Stimulated activated CD8-positive, alpha-beta memory T cell treated with anti-CD3 and anti-CD28 coated beads, Interleukin-15, amount 100 ng/mL, for 1 hour (primary cell): ENCODE measurements around the gene KATNAL2.

Experiments
- DNase-seq: peaks from one replicate; pipeline ENCODE4 v3.0.0-alpha.2; 2020; ENCODE audit warnings: low read depth

KATNAL2 gene

DNA sequence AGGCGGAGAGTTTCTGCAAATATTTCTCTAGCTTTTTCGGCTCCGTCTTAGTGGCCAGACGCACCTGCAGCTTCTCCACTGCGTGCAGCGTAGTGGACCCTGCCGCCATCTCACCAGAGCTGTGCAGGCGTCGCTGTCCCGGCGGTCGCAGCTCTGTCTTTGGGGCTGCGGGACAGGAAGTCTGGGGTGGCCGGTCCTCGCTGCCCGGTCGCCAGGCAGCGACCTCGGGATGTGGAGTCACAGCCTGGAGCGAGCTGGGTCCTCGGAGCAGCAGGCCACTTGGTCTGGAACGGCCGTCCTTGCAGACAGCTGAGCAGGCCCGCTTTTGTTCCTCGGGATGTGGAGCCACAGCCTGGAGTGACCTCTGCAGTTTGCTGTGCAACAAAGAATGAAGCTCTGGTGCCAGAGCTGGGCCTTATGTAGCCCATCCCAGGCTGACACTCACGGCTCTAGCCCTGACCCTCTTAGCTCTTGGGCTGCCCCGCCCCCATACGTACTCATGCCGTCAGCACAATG lies 117.8 kb downstream of the KATNAL2 start, which contains the start of gene ELOA2:
Gene ELOA2, minus strand, starts transcription at position 466 of the 516 bp plus-strand sequence. Its CDS starts 357 bp downstream, at position 109.
- DNase-seq: no peak

GRCh38 chr18:47036298-47036874 lies 119.0 kb downstream of the KATNAL2 start:
- no peak for DNase-seq

DNA sequence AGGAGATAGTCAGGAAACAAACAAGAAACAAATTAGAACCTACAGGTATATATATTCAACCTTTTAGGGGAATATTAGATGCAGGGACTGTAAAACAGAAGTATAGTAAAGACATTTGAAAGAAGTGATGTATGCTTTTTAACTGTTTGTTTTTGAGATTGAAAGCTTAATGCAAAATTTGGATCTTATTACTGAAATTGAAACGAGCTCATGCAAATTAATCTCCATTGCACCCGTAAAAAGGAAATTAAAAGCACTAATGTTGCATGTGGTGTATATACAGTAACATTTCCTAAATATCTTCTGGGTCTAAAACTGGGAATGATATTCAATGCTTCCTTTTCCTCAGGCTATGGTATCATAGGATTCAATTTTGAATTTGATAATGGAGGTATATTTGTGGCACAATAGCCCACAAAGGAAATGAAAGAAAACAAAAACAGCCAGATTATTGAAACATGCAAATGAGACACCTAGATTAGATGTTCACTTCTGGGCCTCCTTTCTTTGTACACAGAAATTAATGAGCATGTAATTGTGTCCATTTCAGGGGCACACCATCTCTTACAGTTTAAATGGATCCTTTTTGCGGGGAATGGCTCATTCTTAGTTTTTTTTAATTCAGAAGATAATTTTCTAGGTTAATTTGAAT lies 119.7 kb downstream of the KATNAL2 start:
- no peak for DNase-seq

GRCh38 chr18:47040982-47041381 lies 123.6 kb downstream of the KATNAL2 start:
- DNase-seq: no peak

DNA sequence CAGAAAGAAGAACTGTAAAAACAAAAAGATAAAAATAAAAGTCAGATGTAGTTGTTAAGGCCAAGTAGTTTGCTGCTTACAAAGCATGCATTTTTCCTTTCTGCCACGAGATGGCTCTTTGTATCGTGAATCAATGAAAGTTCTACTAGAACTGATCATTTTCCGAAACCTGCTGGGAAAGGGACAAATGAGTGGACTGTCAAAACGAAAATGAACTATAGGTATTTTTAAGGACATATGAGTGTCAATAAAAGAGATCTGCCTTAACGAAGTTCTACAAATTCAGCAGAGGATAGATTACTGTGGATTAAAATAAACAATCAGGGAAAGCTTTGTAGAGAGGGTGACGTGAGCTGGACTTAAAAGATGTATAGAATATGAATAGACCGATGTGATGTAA lies 133.1 kb downstream of the KATNAL2 start:
- no peak for DNase-seq

DNA sequence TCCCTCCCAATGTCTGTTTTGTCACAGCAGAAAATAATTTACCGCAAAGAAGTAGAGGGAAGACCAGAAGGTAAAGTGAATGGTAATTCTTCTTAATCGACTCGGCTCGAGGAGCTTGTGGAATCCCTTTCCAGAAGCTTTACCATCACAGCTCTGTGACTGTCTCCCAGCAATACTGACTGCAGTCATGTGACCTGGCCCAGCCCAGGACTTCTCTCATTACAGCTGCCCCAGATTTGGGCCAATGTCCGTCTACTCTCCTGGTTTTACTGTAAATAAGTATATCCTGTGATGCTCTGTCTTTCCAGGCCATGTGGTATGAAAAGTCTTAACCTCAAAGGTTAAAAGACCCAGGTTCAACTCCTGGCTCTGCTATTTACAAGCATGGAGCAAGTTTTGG lies 137.0 kb downstream of the KATNAL2 start:
- no peak for DNase-seq

GRCh38 chr18:47062471-47062870 lies 145.1 kb downstream of the KATNAL2 start:
- no peak for DNase-seq

GRCh38 chr18:47063096-47063495 lies 145.7 kb downstream of the KATNAL2 start:
- no peak for DNase-seq

- DNase-seq: no peak
Measured at GRCh38 chr18:47067648-47068047, 150.2 kb downstream of the KATNAL2 start.

- no peak for DNase-seq
Measured at GRCh38 chr18:47075098-47075883, 157.9 kb downstream of the KATNAL2 start.

GRCh38 chr18:47077111-47077510 lies 159.7 kb downstream of the KATNAL2 start:
- DNase-seq: no peak

DNA sequence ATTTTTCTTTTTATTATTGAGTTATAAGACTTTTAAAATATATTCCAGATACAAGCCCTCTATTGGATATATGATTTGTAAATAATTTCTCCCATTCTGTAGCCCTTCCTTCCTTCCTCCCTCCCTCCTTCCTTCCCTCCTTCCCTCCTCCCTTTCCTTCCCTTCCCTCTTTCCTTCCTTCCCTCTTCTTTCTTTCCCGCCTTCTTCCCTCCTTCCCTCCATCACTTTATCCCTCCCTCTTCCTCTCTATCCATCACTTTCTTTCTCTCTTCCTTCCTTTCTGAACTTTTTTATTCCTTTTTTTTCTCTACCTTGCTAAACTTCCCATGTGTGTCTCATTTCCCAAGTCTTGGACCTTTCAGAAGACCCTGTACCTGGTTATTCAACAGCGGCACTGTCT lies 163.5 kb downstream of the KATNAL2 start:
- no peak for DNase-seq

DNA sequence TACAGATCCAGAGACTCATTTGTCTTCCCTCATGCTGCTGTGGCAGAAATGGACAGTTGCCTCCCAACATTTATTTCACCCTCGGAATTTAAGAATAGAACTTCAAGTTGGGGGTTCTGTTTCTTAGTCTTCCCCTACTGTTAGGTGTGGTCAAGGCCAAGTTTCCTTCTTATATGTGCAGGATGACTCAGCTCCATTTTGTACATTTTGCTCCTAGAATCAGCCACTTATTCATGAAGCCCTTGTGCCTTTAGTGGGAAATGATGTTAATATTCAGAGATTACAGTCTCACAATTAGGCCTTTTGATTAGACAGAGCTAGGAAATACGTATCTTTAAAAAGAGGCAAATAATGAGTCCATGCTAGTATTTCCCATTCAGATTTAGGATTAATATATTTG lies 164.2 kb downstream of the KATNAL2 start:
- DNase-seq: no peak

DNA sequence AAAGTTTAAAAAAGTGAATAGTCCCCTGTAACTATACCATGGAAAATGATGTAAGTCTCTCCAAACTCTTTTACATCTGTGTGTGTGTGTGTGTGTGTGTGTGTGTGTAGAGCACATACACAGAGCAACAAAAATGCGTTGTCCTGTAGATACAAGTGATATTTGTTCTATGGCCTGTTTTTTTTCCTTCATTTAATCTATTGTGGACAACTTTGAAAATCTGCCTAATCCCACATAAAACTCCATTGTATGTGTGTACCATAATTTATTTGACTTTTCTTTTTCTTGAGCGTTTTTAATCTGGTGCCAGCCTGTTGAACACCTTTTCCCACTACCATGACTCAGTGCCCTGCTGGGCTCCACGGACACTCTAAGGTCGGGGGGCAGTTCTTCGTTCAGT lies 170.3 kb downstream of the KATNAL2 start:
- no peak for DNase-seq

DNA sequence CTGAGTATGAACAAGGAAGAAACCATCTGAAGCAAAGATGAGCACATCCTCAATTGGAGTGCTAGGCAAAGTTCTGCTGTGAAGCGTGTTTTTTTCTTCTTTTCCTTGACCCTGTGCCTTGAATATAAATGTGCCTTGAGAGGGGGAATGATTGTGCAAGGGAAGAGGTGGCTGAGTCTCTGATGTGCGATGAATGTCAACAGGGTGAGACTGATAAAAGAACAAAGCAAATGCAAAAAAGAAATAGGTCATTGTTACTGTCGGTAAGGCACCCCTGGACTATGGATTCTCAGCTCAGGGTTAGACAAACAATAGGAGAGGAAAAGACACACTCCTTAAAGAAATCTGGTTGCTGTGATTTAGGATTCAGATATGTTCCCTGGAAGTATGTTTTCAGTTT lies 178.4 kb downstream of the KATNAL2 start:
- no peak for DNase-seq

DNA sequence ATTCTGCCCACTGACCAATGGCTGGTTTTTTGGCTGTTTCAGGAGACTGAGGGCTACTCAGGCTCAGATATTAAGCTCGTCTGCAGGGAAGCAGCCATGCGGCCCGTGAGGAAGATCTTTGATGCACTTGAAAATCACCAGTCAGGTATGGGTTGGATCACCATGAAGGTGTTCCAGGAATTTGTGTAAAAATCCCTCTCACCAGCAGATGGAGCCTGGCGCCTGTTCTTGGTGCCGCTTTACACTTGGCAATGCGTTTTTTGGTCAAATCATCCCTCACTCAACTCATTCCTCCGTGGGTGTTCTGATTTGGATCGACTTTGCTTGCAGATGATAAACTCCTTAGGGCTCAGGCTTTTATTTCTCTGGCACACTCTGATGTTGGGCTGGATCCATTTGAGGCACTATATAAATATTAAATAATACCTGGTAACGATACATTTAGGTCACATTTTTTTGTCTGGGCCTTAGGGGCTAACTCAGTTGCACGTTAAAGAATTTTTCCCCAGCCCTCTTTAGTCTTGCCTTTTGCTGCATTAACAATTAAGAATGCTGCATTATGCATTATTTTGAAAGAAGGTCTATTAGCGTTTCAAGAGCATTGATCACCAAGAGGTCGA lies 182.9 kb downstream of the KATNAL2 start:
- peak; percentile 33 for DNase-seq

DNA sequence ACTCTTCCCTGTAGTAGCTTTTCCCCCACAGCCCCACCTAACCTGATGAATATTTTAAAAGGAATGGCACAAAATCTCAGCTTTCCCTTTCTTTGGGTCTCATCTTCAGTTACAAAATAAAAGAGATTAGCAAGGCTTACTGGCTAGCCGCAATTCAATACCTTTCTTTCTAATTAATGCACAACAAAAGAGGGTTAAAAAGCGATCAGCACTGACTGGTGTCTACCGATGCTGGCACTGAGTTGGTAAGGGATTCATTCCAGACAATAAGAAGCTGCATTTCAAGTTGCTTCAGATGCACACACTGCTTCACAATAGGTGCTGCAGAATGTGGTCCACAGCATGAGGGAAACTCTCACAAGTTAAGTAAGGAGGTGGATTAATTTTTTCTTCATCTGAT lies 191.0 kb downstream of the KATNAL2 start:
- DNase-seq: no peak

GRCh38 chr18:47108998-47109405 lies 191.6 kb downstream of the KATNAL2 start:
- no peak for DNase-seq

- no peak for DNase-seq
Measured at GRCh38 chr18:47109720-47110119, 192.3 kb downstream of the KATNAL2 start.

GRCh38 chr18:47110492-47111274 lies 193.3 kb downstream of the KATNAL2 start:
- no peak for DNase-seq

GRCh38 chr18:47113796-47114540 lies 196.6 kb downstream of the KATNAL2 start:
- no peak for DNase-seq
